AG20443 (cell line): ENCODE results near the gene ACSF3.

Source experiments
- DNase-seq: peaks from one replicate; pipeline ENCODE4 v3.0.0; 2012; ENCODE audit warnings: low spot score, mixed read lengths

The ACSF3 gene

GRCh38 chr16:89131783-89132182 is 38.1 kb downstream of the ACSF3 start:
- no peak for DNase-seq

- no peak for DNase-seq
Observed at GRCh38 chr16:89132194-89133005, 38.7 kb downstream of the ACSF3 start.

- no peak for DNase-seq
Observed at GRCh38 chr16:89133457-89134127, 39.9 kb downstream of the ACSF3 start.

GRCh38 chr16:89134269-89134668 is 40.6 kb downstream of the ACSF3 start:
- DNase-seq, result no peak

- DNase-seq, result no peak
Observed at GRCh38 chr16:89135166-89135565, 41.5 kb downstream of the ACSF3 start.

GRCh38 chr16:89135971-89136765 is 42.5 kb downstream of the ACSF3 start:
- DNase-seq, result no peak

- DNase-seq, result no peak
Observed at GRCh38 chr16:89136931-89137330, 43.3 kb downstream of the ACSF3 start.

GRCh38 chr16:89137666-89138512 is 44.2 kb downstream of the ACSF3 start:
- no peak for DNase-seq

- DNase-seq, result no peak
Observed at GRCh38 chr16:89138513-89138795, 44.8 kb downstream of the ACSF3 start.

GRCh38 chr16:89138843-89139520 is 45.3 kb downstream of the ACSF3 start:
- DNase-seq, result no peak

GRCh38 chr16:89139907-89140361 is 46.3 kb downstream of the ACSF3 start:
- DNase-seq, result no peak

- no peak for DNase-seq
Observed at GRCh38 chr16:89140401-89140800, 46.7 kb downstream of the ACSF3 start.

- no peak for DNase-seq
Observed at GRCh38 chr16:89140981-89141883, 47.6 kb downstream of the ACSF3 start.

GRCh38 chr16:89141884-89142267 is 48.2 kb downstream of the ACSF3 start:
- no peak for DNase-seq

GRCh38 chr16:89142474-89143195 is 49.0 kb downstream of the ACSF3 start:
- no peak for DNase-seq

GRCh38 chr16:89143201-89143741 is 49.6 kb downstream of the ACSF3 start:
- DNase-seq, result no peak

- no peak for DNase-seq
Observed at GRCh38 chr16:89143911-89144675, 50.4 kb downstream of the ACSF3 start.

- no peak for DNase-seq
Observed at GRCh38 chr16:89144681-89145080, 51.0 kb downstream of the ACSF3 start.
